ENCODE measurements around the gene OTX2. TPM values are rescaled to one million over a fixed set of nuclear protein-coding genes. Genes with fewer than 3 reads are reported as not detected.

OTX2 gene
- total RNA-seq (2021; ENCODE audit: unreplicated experiment) = not detected
- polyA plus RNA-seq (2012) = not detected in 2 replicates
- Bru-seq, nascent RNA = not detected
- percentile 7 among the genes with signal in this experiment for BruChase-seq, experiment 1, labeled RNA remaining after a 6-hour chase
- percentile 10 among the genes with signal in this experiment for BruChase-seq, experiment 2, labeled RNA remaining after a 2-hour chase
- long read RNA-seq = 0 reads

- ChIA-PET RAD21 (ENCODE audit: low non-redundant PET in 1 of 2, low total read pairs in 2 of 2, uncharacterized antibody in 2 of 2, unreplicated experiment in 2 of 2) (no interaction called here), CTCF (no interaction called here), POLR2A (no interaction called here)
- H3K27ac ChIP-seq (ENCODE audit: low read depth, low read length) = no peak within 1 kb of the TSS
- H3K4me1 ChIP-seq (ENCODE audit: control insufficient read depth in 1 of 2, insufficient read depth in 2 of 2, low read length in 2 of 2) = no peaks in the 10 kb centered on the region
- H3K9me2 ChIP-seq (ENCODE audit: insufficient read depth) = no peaks in the 10 kb centered on the region
- ATAC-seq (no peak), DNase-seq (ENCODE audit: low read depth, low spot score) (no peak)
- TF ChIP-seq JUND (IDR thresholded peaks at IDR 0.05) = no peak
- no peak for TF ChIP-seq EZH2 (IDR thresholded peaks at IDR 0.05)
- no peak for TF ChIP-seq YY1 (IDR thresholded peaks at IDR 0.05; ENCODE audit: extremely low read depth, insufficient replicate concordance, low read depth, low read length)
- TF ChIP-seq ELF1 (IDR thresholded peaks at IDR 0.05; ENCODE audit: borderline replicate concordance, low read depth) = no peak
- no TSS peak for BruUV-seq (replicated peaks)
- H3K4me3 ChIP-seq (replicated peaks in 1 of 2; ENCODE audit: low read depth in 1 of 2, low read length in 2 of 2) = no peak within 1 kb of the TSS
- no peak within 1 kb of the TSS for H2AFZ ChIP-seq (ENCODE audit: low read depth, low read length, poor library complexity, severe bottlenecking)
- H3K27me3 ChIP-seq (ENCODE audit: insufficient read depth, low read length) = peaks cover 42% of the 10 kb centered on the region
- no peak within 1 kb of the TSS for H3K4me2 ChIP-seq (ENCODE audit: low read length)
- no peaks in the 10 kb centered on the region for H3K36me3 ChIP-seq (ENCODE audit: control insufficient read depth in 1 of 2, insufficient read depth in 2 of 2, low read length in 2 of 2)
- H3K79me2 ChIP-seq (ENCODE audit: insufficient read depth, low read length) = no peaks in the 10 kb centered on the region
- H3K9me3 ChIP-seq (ENCODE audit: control insufficient read depth in 1 of 2, insufficient read depth in 1 of 2, low read depth in 1 of 2, low read length in 2 of 2) = no peaks in the 10 kb centered on the region
- H3K9ac ChIP-seq (ENCODE audit: low read length) = no peak within 1 kb of the TSS
- H4K20me1 ChIP-seq (ENCODE audit: insufficient read depth) = no peaks in the 10 kb centered on the region
- intact Hi-C loops (cut with micrococcal nuclease) = no loop called here
These were observed at the start of gene OTX2 for GRCh38 chr14:56810147-56810719. Gene OTX2, minus strand, starts transcription at chr14:56810479. Its CDS starts 5,023 bp downstream, at chr14:56805456.

- RAD21 ChIA-PET (ENCODE audit: low non-redundant PET in 1 of 2, low total read pairs in 2 of 2, uncharacterized antibody in 2 of 2, unreplicated experiment in 2 of 2) = no interaction called here
- DNase-seq (ENCODE audit: low read depth, low spot score) = no peak
- no peak for TF ChIP-seq RAD21 (IDR thresholded peaks at IDR 0.05; ENCODE audit: low read depth)
- no peak for TF ChIP-seq ZFX (IDR thresholded peaks at IDR 0.05)
- TF ChIP-seq MAX (IDR thresholded peaks at IDR 0.05) = no peak
- TF ChIP-seq SP1 (IDR thresholded peaks at IDR 0.05; ENCODE audit: low read depth) = no peak
- TF ChIP-seq CEBPB (IDR thresholded peaks at IDR 0.05; ENCODE audit: low read depth) = no peak
- no peak for TF ChIP-seq ZBTB33 (IDR thresholded peaks at IDR 0.05; ENCODE audit: extremely low read depth, insufficient replicate concordance, low read length)
- no peak for TF ChIP-seq ELF1 (IDR thresholded peaks at IDR 0.05; ENCODE audit: borderline replicate concordance, low read depth)
- TF ChIP-seq REST (IDR thresholded peaks at IDR 0.05; ENCODE audit: low read depth) = no peak
- TF ChIP-seq POLR2AphosphoS5 (IDR thresholded peaks at IDR 0.05; ENCODE audit: low read depth, low read length) = no peak
- Histone ChIP-seq H3K27me3 (ENCODE audit: insufficient read depth, low read length) (peaks cover 61% of the 10 kb centered on the region), H3K79me2 (ENCODE audit: insufficient read depth, low read length) (no peaks in the 10 kb centered on the region), H3K9me2 (ENCODE audit: insufficient read depth) (no peaks in the 10 kb centered on the region), H3K27ac (ENCODE audit: low read depth, low read length) (no peak overlapping the region), H2AFZ (ENCODE audit: low read depth, low read length, poor library complexity, severe bottlenecking) (no peak overlapping the region), H3K4me2 (ENCODE audit: low read length) (no peak overlapping the region), H3K4me3 (replicated peaks in 1 of 2; ENCODE audit: low read depth in 1 of 2, low read length in 2 of 2) (no peak overlapping the region), H3K4me1 (ENCODE audit: control insufficient read depth in 1 of 2, insufficient read depth in 2 of 2, low read length in 2 of 2) (no peaks in the 10 kb centered on the region), H3K9me3 (ENCODE audit: control insufficient read depth in 1 of 2, insufficient read depth in 1 of 2, low read depth in 1 of 2, low read length in 2 of 2) (no peaks in the 10 kb centered on the region), H3K9ac (ENCODE audit: low read length) (no peak overlapping the region), H3K36me3 (ENCODE audit: control insufficient read depth in 1 of 2, insufficient read depth in 2 of 2, low read length in 2 of 2) (no peaks in the 10 kb centered on the region), H4K20me1 (ENCODE audit: insufficient read depth) (no peaks in the 10 kb centered on the region)
- intact Hi-C loops (cut with micrococcal nuclease) = no loop called here
- no peak for ATAC-seq
- POLR2A ChIA-PET = no interaction called here
- BruUV-seq (replicated peaks) = no TSS peak
- CTCF ChIA-PET = no interaction called here
These were observed 48.1 kb upstream of the OTX2 start for GRCh38 chr14:56858422-56858821.
